WTC11 (cell line): ENCODE data around the gene TEAD1. TPM values are rescaled to one million over a fixed set of nuclear protein-coding genes. Genes with fewer than 3 reads are reported as not detected.
"Not testable (repeated sequence)": the region's sequence is repeated elsewhere in the genome, so short reads cannot be mapped to it uniquely, and the experiment has no call there.

Experiments used
- ATAC-seq: fragments of 200-7000 bp; cut with Tn5 transposase; 2 replicates; pipeline ENCODE4 v1.10.0; 2021; ENCODE audit warnings: mild to moderate bottlenecking, moderate library complexity
- CTCF ChIA-PET: fragments of 300-600 bp; sonication (Branson Sonifier 250); formaldehyde crosslinking; loops from one replicate; lab custom pipeline; 2021; ENCODE audit warnings: antibody characterized with exemption; lab: Charles Lee
- POLR2A ChIA-PET: fragments of 350-600 bp; sonication (Branson Sonifier 250); formaldehyde crosslinking; loops from one replicate; lab custom pipeline; 2021; ENCODE audit warnings: antibody characterized with exemption; lab: Charles Lee
- DNase-seq: peaks from one replicate; pipeline ENCODE4 v3.0.0; 2021; ENCODE audit warnings: low spot score
- H3K27ac Mint-ChIP-seq: 2 replicates; pipeline ENCODE4 v1.8.0; 2021; ENCODE audit warnings: mixed read lengths
- H3K27me3 Mint-ChIP-seq: 2 replicates; pipeline ENCODE4 v1.8.0; 2021; ENCODE audit warnings: low read depth, mild to moderate bottlenecking, moderate library complexity, mixed read lengths
- H3K36me3 Mint-ChIP-seq: 2 replicates; pipeline ENCODE4 v1.8.0; 2021; ENCODE audit warnings: mixed read lengths
- H3K4me1 Mint-ChIP-seq: 2 replicates; pipeline ENCODE4 v1.8.0; 2022; ENCODE audit warnings: mixed read lengths
- H3K4me3 Mint-ChIP-seq: 2 replicates; pipeline ENCODE4 v1.8.0; 2021; ENCODE audit warnings: mild to moderate bottlenecking, moderate library complexity, mixed read lengths
- H3K9me3 Mint-ChIP-seq: 2 replicates; pipeline ENCODE4 v1.8.0; 2021; ENCODE audit warnings: mixed read lengths
- AFF4 ChIP-seq: sonication (generic); formaldehyde crosslinking; IDR thresholded peaks from 2 replicates; pipeline ENCODE4 v1.8.1; 2023; ENCODE audit warnings: mild to moderate bottlenecking, missing genetic modification reagents, borderline replicate concordance
- ATF1 ChIP-seq: sonication (generic); formaldehyde crosslinking; IDR thresholded peaks from 2 replicates; pipeline ENCODE4 v1.8.1; 2023; ENCODE audit warnings: mild to moderate bottlenecking, moderate library complexity, missing genetic modification reagents
- ESRRA ChIP-seq: sonication (generic); formaldehyde crosslinking; IDR thresholded peaks from 2 replicates; pipeline ENCODE4 v1.8.1; 2022; ENCODE audit warnings: mild to moderate bottlenecking, missing genetic modification reagents, borderline replicate concordance
- GABPB1 ChIP-seq: sonication (generic); formaldehyde crosslinking; IDR thresholded peaks from 2 replicates; pipeline ENCODE4 v1.8.1; 2023; ENCODE audit warnings: mild to moderate bottlenecking, missing genetic modification reagents
- GTF2I ChIP-seq: fragments of 250-450 bp; sonication (Bioruptor Pico); conservative IDR thresholded peaks from 2 replicates; pipeline ENCODE4 v1.4.0; 2021; ENCODE audit warnings: mild to moderate bottlenecking
- HMGA2 ChIP-seq: fragments of 250-450 bp; sonication (Bioruptor Pico); IDR thresholded peaks from 2 replicates; pipeline ENCODE4 v1.4.0; 2021; ENCODE audit warnings: mild to moderate bottlenecking, moderate library complexity
- IRF1 ChIP-seq: sonication (generic); formaldehyde crosslinking; IDR thresholded peaks from 2 replicates; pipeline ENCODE4 v1.8.0; 2023; ENCODE audit warnings: missing genetic modification reagents
- JAZF1 ChIP-seq: fragments of 250-450 bp; sonication (Bioruptor Pico); IDR thresholded peaks from 2 replicates; pipeline ENCODE4 v1.9.0; 2021; ENCODE audit warnings: moderate library complexity, mild to moderate bottlenecking, inconsistent platforms
- NFYB ChIP-seq: sonication (generic); formaldehyde crosslinking; conservative IDR thresholded peaks from 2 replicates; pipeline ENCODE4 v1.8.0; 2022; ENCODE audit warnings: low read depth, missing genetic modification reagents
- NR3C1 ChIP-seq: sonication (generic); formaldehyde crosslinking; conservative IDR thresholded peaks from 2 replicates; pipeline ENCODE4 v1.8.1; 2023; ENCODE audit warnings: low read depth, mild to moderate bottlenecking, missing genetic modification reagents
- OVOL2 ChIP-seq: fragments of 250-450 bp; sonication (Bioruptor Pico); IDR thresholded peaks from 2 replicates; pipeline ENCODE4 v1.9.0; 2021; ENCODE audit warnings: mild to moderate bottlenecking, borderline replicate concordance
- SMAD4 ChIP-seq: sonication (generic); formaldehyde crosslinking; IDR thresholded peaks from 2 replicates; pipeline ENCODE4 v1.8.0; 2022; ENCODE audit warnings: mild to moderate bottlenecking, missing genetic modification reagents
- ZNF263 ChIP-seq: sonication (generic); formaldehyde crosslinking; IDR thresholded peaks from 2 replicates; pipeline ENCODE4 v1.8.1; 2022; ENCODE audit warnings: low read depth, mild to moderate bottlenecking, moderate library complexity, missing genetic modification reagents
- ZNF396 ChIP-seq: fragments of 250-450 bp; sonication (Bioruptor Pico); IDR thresholded peaks from 2 replicates; pipeline ENCODE4 v1.8.0; 2021; ENCODE audit warnings: mild to moderate bottlenecking, moderate library complexity, borderline replicate concordance
- ZNF416 ChIP-seq: fragments of 250-450 bp; sonication (Bioruptor Pico); IDR thresholded peaks from 2 replicates; pipeline ENCODE4 v1.9.0; 2021; ENCODE audit warnings: mild to moderate bottlenecking, inconsistent platforms
- total RNA-seq: library from RNA; stranded (reverse); gene quantifications from 3 replicates; pipeline ENCODE4 v1.2.3, GENCODE V29; 2021
- TF ChIP-seq, protein P1 (sequence below): sonication (generic); formaldehyde crosslinking; IDR thresholded peaks from 2 replicates; pipeline ENCODE4 v1.8.1; 2022; ENCODE audit warnings: missing genetic modification reagents, borderline replicate concordance
- TF ChIP-seq, protein P2 (sequence below): fragments of 250-450 bp; sonication (Bioruptor Pico); IDR thresholded peaks from 2 replicates; pipeline ENCODE4 v1.8.0; 2021; ENCODE audit warnings: mild to moderate bottlenecking
- TF ChIP-seq, protein P3 (sequence below): sonication (generic); formaldehyde crosslinking; IDR thresholded peaks from 2 replicates; pipeline ENCODE4 v1.8.0; 2023; ENCODE audit warnings: mild to moderate bottlenecking, missing genetic modification reagents
- TF ChIP-seq, protein P4 (sequence below): fragments of 250-450 bp; sonication (Bioruptor Pico); conservative IDR thresholded peaks from 2 replicates; pipeline ENCODE4 v1.9.0; 2021; ENCODE audit warnings: mild to moderate bottlenecking

The TEAD1 gene
- total RNA-seq, 1 experiment from 2014 or later: 79.9 TPM

GRCh38 chr11:12756867-12757266, 82.6 kb downstream of the TEAD1 start:
- H3K4me1 Mint-ChIP-seq: peaks cover 73% of the 10 kb centered on the region
- POLR2A ChIA-PET: no interaction called here
- no peaks in the 10 kb centered on the region for H3K27me3 Mint-ChIP-seq
- H3K36me3 Mint-ChIP-seq: no peaks in the 10 kb centered on the region
- TF ChIP-seq ZNF396: no peak
- no peak for TF ChIP-seq ZNF416 (CRISPR knock-in tag)
- TF ChIP-seq JAZF1 (CRISPR knock-in tag): no peak
- no peak for TF ChIP-seq ZNF263 (CRISPR knock-in tag)
- TF ChIP-seq, protein P1, sequence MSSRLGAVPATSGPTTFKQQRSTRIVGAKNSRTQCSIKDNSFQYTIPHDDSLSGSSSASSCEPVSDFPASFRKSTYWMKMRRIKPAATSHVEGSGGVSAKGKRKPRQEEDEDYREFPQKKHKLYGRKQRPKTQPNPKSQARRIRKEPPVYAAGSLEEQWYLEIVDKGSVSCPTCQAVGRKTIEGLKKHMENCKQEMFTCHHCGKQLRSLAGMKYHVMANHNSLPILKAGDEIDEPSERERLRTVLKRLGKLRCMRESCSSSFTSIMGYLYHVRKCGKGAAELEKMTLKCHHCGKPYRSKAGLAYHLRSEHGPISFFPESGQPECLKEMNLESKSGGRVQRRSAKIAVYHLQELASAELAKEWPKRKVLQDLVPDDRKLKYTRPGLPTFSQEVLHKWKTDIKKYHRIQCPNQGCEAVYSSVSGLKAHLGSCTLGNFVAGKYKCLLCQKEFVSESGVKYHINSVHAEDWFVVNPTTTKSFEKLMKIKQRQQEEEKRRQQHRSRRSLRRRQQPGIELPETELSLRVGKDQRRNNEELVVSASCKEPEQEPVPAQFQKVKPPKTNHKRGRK (CRISPR knock-in tag): no peak
- TF ChIP-seq ATF1 (CRISPR knock-in tag): no peak
- TF ChIP-seq OVOL2: no peak
- no peak for TF ChIP-seq GABPB1 (CRISPR knock-in tag)
- TF ChIP-seq, protein P2, sequence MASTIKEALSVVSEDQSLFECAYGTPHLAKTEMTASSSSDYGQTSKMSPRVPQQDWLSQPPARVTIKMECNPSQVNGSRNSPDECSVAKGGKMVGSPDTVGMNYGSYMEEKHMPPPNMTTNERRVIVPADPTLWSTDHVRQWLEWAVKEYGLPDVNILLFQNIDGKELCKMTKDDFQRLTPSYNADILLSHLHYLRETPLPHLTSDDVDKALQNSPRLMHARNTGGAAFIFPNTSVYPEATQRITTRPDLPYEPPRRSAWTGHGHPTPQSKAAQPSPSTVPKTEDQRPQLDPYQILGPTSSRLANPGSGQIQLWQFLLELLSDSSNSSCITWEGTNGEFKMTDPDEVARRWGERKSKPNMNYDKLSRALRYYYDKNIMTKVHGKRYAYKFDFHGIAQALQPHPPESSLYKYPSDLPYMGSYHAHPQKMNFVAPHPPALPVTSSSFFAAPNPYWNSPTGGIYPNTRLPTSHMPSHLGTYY (CRISPR knock-in tag): no peak
- TF ChIP-seq NFYB: no peak
- TF ChIP-seq, protein P3, sequence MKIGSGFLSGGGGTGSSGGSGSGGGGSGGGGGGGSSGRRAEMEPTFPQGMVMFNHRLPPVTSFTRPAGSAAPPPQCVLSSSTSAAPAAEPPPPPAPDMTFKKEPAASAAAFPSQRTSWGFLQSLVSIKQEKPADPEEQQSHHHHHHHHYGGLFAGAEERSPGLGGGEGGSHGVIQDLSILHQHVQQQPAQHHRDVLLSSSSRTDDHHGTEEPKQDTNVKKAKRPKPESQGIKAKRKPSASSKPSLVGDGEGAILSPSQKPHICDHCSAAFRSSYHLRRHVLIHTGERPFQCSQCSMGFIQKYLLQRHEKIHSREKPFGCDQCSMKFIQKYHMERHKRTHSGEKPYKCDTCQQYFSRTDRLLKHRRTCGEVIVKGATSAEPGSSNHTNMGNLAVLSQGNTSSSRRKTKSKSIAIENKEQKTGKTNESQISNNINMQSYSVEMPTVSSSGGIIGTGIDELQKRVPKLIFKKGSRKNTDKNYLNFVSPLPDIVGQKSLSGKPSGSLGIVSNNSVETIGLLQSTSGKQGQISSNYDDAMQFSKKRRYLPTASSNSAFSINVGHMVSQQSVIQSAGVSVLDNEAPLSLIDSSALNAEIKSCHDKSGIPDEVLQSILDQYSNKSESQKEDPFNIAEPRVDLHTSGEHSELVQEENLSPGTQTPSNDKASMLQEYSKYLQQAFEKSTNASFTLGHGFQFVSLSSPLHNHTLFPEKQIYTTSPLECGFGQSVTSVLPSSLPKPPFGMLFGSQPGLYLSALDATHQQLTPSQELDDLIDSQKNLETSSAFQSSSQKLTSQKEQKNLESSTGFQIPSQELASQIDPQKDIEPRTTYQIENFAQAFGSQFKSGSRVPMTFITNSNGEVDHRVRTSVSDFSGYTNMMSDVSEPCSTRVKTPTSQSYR (CRISPR knock-in tag): no peak
- no peak for TF ChIP-seq NR3C1 (CRISPR knock-in tag)
- TF ChIP-seq, protein P4, sequence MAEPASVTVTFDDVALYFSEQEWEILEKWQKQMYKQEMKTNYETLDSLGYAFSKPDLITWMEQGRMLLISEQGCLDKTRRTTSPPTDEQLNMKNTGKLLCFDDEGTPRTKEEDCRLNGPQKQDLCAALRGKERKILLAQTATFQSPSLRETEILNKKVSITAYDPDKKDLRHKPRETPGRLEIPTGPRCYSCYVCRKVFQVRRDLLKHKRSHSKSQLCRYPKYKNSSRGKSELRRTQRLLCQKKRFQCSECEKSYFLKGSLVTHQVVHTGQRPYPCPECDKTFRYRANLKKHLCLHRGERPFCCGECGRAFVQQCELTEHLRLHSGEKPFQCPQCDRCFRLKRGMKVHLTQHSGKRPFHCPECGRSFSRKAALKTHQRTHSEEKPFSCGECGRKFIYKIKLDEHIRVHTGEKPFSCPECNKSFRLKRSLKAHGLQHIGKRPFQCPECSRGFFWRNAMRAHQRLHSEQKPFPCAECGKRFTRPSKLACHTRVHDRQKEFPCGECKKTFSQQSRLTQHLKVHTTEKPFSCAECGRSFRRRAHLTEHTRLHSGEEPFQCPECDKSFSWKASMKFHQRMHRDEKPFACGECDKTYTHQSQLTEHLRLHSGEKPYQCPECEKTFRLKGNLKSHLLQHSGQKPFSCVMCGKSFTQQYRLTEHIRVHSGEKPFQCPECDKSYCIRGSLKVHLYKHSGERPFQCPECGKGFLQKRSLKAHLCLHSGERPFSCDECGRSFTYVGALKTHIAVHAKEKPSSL (CRISPR knock-in tag): no peak
- no peak overlapping the region for H3K4me3 Mint-ChIP-seq
- ATAC-seq (no peak), DNase-seq (no peak)
- H3K9me3 Mint-ChIP-seq: no peaks in the 10 kb centered on the region
- no peak overlapping the region; the same call in 1 of the 2 replicates for H3K27ac Mint-ChIP-seq
- CTCF ChIA-PET: no interaction called here

DNA sequence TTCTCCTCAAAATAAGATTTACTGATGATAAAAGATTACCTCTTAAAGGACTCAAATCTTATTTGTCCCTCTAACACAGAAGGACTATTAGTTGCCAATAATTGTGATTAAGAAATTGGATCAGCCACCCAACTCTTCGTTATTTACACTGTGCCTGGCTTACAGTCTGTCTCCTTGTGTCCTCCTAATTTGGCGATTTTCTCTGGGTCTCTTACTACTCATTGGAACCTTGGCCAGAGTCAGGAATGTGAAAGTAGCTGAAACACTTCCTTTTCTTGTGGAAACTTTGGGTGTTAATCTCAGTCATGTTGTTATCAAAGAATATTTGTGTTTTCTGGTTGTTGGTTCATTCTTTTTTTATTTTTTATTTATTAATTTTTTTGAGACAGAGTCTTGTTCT, 83.2 kb downstream of the TEAD1 start:
- no peak for DNase-seq
- ATAC-seq: no peak
- no peaks in the 10 kb centered on the region for H3K27me3 Mint-ChIP-seq
- no peak overlapping the region for H3K4me3 Mint-ChIP-seq
- no peak overlapping the region; the same call in 1 of the 2 replicates for H3K27ac Mint-ChIP-seq
- no peaks in the 10 kb centered on the region for H3K9me3 Mint-ChIP-seq
- POLR2A ChIA-PET: no interaction called here
- TF ChIP-seq AFF4: no peak
- TF ChIP-seq GTF2I (CRISPR knock-in tag): no peak
- TF ChIP-seq ZNF396: no peak
- TF ChIP-seq, protein P4 (CRISPR knock-in tag): no peak
- no peak for TF ChIP-seq IRF1 (CRISPR knock-in tag)
- no peak for TF ChIP-seq SMAD4
- no peak for TF ChIP-seq ESRRA
- TF ChIP-seq HMGA2 (CRISPR knock-in tag): no peak
- CTCF ChIA-PET: no interaction called here
- H3K4me1 Mint-ChIP-seq: peaks cover 73% of the 10 kb centered on the region
- no peaks in the 10 kb centered on the region for H3K36me3 Mint-ChIP-seq

DNA sequence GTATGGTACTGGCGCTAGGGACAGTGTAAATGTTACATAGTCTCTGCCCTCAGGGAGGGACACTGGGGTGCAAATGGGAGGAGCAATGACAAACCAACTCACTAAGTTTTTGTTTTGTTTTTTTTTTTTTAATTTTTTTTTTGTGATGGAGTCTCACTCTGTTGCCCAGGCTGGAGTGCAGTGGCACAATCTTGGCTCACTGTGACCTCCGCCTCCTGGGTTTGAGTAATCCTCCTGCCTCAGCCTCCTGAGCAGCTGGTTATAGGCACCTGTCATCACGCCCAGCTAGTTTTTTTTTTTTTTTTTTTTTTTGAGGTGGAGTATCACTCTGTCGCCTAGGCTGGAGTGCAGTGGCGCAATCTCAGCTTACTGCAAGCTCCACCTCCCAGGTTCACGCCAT, 83.9 kb downstream of the TEAD1 start:
- H3K4me1 Mint-ChIP-seq: peaks cover 77% of the 10 kb centered on the region
- CTCF ChIA-PET: interaction anchor here (0.7 kb wide), 1 partner anchor 247 kb away, joined by 3 read pairs; no protein-coding TSS in a partner anchor
- not testable (repeated sequence) for H3K27me3 Mint-ChIP-seq, H3K27ac Mint-ChIP-seq, ATAC-seq, H3K9me3 Mint-ChIP-seq, DNase-seq, H3K36me3 Mint-ChIP-seq, H3K4me3 Mint-ChIP-seq
- POLR2A ChIA-PET: interaction anchor here (0.6 kb wide), 1 partner anchor 113 kb away, joined by 4 read pairs; no protein-coding TSS in a partner anchor
